ENCODE results near the gene ILDR2. TPM values are rescaled to one million over a fixed set of nuclear protein-coding genes. Genes with fewer than 3 reads are reported as not detected.

Gene ILDR2
- total RNA-seq = not detected

GRCh38 chr1:166975361-166976129, at the start of gene ILDR2:
TSS of gene ILDR2 (minus strand) at chr1:166975540. CDS start at chr1:166975268, 272 bp downstream.

GRCh38 chr1:166988974-166989515, 13.7 kb upstream of the ILDR2 start, which contains the start of gene MAEL:
TSS of gene MAEL (plus strand) at chr1:166989280. CDS start at chr1:166989353, 73 bp downstream.

GRCh38 chr1:166875734-166876539, 99.4 kb downstream of the ILDR2 start, which contains the start of gene TADA1:
TSS of gene TADA1 (minus strand) at chr1:166876264. CDS start at chr1:166876233, 31 bp downstream.

Small RNAs within 50 kb of the gene (small RNA-seq; reads per million reads assigned to genes)
- 0.99 to 1.6 reads per million in 2 donors for gene RNA5SP65

Other genes starting within 250 kb of the ILDR2 start
- 10 to 100 TPM; 28.2 to 38.3 TPM for gene POGK, start 136.1 kb downstream of the ILDR2 start, total RNA-seq
- 10 to 100 TPM in 1 of 2 donors, 1 to 10 TPM in 1; 9.3 to 10.7 TPM for gene TADA1, start 99.3 kb downstream of the ILDR2 start, total RNA-seq
- gene MAEL, start 13.7 kb upstream of the ILDR2 start, total RNA-seq = not detected
- not detected for gene GPA33, start 114.8 kb upstream of the ILDR2 start, total RNA-seq
- not detected for gene STYXL2, start 118.5 kb upstream of the ILDR2 start, total RNA-seq
- 10 to 100 TPM in 1 of 2 donors, 1 to 10 TPM in 1; 10.0 to 10.3 TPM for gene POU2F1, start 245.3 kb upstream of the ILDR2 start, total RNA-seq